SK-N-MC (cell line): ENCODE measurements around the gene SEMA3B.

Experiments used
- EZH2 ChIP-seq: fragments of 200-600 bp; sonication (generic); IDR thresholded peaks from one replicate; pipeline ENCODE4 v1.6.1; 2017; ENCODE audit warnings: antibody characterized with exemption
- POLR2AphosphoS5 ChIP-seq: IDR thresholded peaks from 2 replicates; pipeline ENCODE4 v1.6.1; 2012; ENCODE audit warnings: mild to moderate bottlenecking, low read depth, low read length, borderline replicate concordance

DNA sequence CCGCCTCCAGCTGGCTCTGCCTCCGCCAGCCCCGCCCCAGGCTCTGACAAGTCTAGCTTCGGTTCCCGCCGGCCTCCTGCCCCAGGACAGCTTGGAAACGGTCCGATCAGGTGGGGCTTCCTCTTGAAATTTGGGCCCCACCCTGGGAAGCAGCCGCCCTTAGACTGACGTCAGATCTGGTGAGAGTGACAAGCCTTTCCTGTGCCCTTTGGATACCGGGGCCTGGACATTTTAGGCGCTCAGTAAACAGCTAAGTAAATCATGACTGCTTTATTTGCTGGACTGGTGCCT is 30.6 kb downstream of the SEMA3B start:
- TF ChIP-seq EZH2 (no peak), POLR2AphosphoS5 (no peak)
